ENCODE results near the gene SH3PXD2A. TPM values are rescaled to one million over a fixed set of nuclear protein-coding genes. Genes with fewer than 3 reads are reported as not detected.

Gene SH3PXD2A
- total and polyA plus RNA-seq, 10 of the 15 experiments (the other 5 are each of a cell fraction or from before 2014, with no cell fraction given): 0.63 to 14.0 (median 4.4) TPM

- FAIRE-seq: no peak
- RAD21 ChIA-PET (ENCODE audit: unreplicated experiment): interaction anchor here (1.0 to 3.6 kb wide), 5 partner anchors 11 to 219 kb away, joined by 3 to 22 read pairs (median 7); no protein-coding TSS in a partner anchor
- Histone ChIP-seq H3K4me1 (ENCODE audit: control insufficient read depth, insufficient read depth, low read length) (peaks cover 29% of the 10 kb centered on the region), H3K79me2 (ENCODE audit: control insufficient read depth, insufficient read depth, low read length) (peaks cover 62% of the 10 kb centered on the region), H4K20me1 (ENCODE audit: control insufficient read depth, insufficient read depth) (no peaks in the 10 kb centered on the region), H3K4me3 (peak overlapping the region; percentile 99; the same call in 1 of the 2 replicates), H3K36me3 (ENCODE audit: control insufficient read depth in 2 of 2, insufficient read depth in 2 of 2, low read length in 1 of 2) (no peaks in the 10 kb centered on the region), H3K9me3 (replicated peaks; ENCODE audit: control insufficient read depth, insufficient read depth, low read length) (no peaks in the 10 kb centered on the region), H3K9ac (ENCODE audit: control insufficient read depth, insufficient read depth, low read length) (no peak overlapping the region), H3K4me2 (ENCODE audit: control insufficient read depth, insufficient read depth) (peak overlapping the region; percentile 88; the same call in 1 of the 2 replicates), H3K27me3 (replicated peaks in 1 of 2; ENCODE audit: control insufficient read depth in 2 of 2, insufficient read depth in 2 of 2, low read length in 1 of 2) (no peaks in the 10 kb centered on the region), H3K27ac (ENCODE audit: control insufficient read depth, insufficient read depth) (no peak overlapping the region), H2AFZ (ENCODE audit: control insufficient read depth, low read depth, low read length) (no peak overlapping the region)
- SMC1A ChIA-PET (ENCODE audit: uncharacterized antibody, unreplicated experiment): interaction anchor here (0.8 to 3.2 kb wide), 6 partner anchors 8 to 85 kb away, joined by 3 to 14 read pairs (median 4); no protein-coding TSS in a partner anchor
- no peak for DNase-seq (ENCODE audit: low read depth, low spot score)
- intact Hi-C loops (cut with micrococcal nuclease; ENCODE audit: unreplicated experiment) (loop anchor here (10.0 kb wide), 2 partner anchors 435 to 645 kb away; partner anchors contain the start of genes ITPRIP and SFR1), in situ Hi-C loops (cut with MboI) (no loop called here)
- ATAC-seq: no peak
- TF ChIP-seq SIX5 (IDR thresholded peaks at IDR 0.05; ENCODE audit: low read depth, low read length, severe bottlenecking) (no peak), ZNF592 (IDR thresholded peaks at IDR 0.05) (no peak), MAX (IDR thresholded peaks at IDR 0.05; ENCODE audit: low read depth, low read length) (no peak), EP300 (IDR thresholded peaks at IDR 0.05; ENCODE audit: borderline replicate concordance in 1 of 2, control insufficient read depth in 1 of 2, low read depth in 2 of 2, low read length in 2 of 2) (no peak), TARDBP (IDR thresholded peaks at IDR 0.05; ENCODE audit: borderline replicate concordance) (no peak), USF1 (IDR thresholded peaks at IDR 0.05; ENCODE audit: borderline replicate concordance, extremely low read length, insufficient read depth, low read depth, low read length) (no peak)
- TF ChIP-seq, protein P1, sequence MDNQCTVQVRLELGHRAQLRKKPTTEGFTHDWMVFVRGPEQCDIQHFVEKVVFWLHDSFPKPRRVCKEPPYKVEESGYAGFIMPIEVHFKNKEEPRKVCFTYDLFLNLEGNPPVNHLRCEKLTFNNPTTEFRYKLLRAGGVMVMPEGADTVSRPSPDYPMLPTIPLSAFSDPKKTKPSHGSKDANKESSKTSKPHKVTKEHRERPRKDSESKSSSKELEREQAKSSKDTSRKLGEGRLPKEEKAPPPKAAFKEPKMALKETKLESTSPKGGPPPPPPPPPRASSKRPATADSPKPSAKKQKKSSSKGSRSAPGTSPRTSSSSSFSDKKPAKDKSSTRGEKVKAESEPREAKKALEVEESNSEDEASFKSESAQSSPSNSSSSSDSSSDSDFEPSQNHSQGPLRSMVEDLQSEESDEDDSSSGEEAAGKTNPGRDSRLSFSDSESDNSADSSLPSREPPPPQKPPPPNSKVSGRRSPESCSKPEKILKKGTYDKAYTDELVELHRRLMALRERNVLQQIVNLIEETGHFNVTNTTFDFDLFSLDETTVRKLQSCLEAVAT (IDR thresholded peaks at IDR 0.05): no peak
- WGBS (ENCODE audit: insufficient coverage, insufficient replicate concordance, low lambda C conversion rate, missing lambda C conversion rate): 82% methylated on average over 2 of the region's 2 CpGs
- POLR2A ChIA-PET: interaction anchor here (0.5 to 3.3 kb wide), 4 partner anchors 11 to 815 kb away, joined by 3 to 16 read pairs (median 4); no protein-coding TSS in a partner anchor
- no TSS peak for BruUV-seq (replicated peaks)
- CTCF ChIA-PET: interaction anchor here (0.9 to 5.1 kb wide), 10 partner anchors 11 to 214 kb away, joined by 3 to 41 read pairs (median 4); no protein-coding TSS in a partner anchor
Observed at GRCh38 chr10:103690281-103690680, 165.1 kb downstream of the SH3PXD2A start.

Measured in GM12878 (cell line).